Vagina (tissue), 2 donors: ENCODE data around the gene MYLK. TPM values are rescaled to one million over a fixed set of nuclear protein-coding genes. Genes with fewer than 3 reads are reported as not detected.

Experiments used
- DNase-seq, 2 donors: peaks; one replicate each; pipeline ENCODE4 v3.0.0-alpha.2; 2017; ENCODE audit errors: extremely low spot score in 2 of 2
- H3K27ac ChIP-seq: fragments of 200-600 bp; sonication (generic); one replicate; pipeline ENCODE4 v1.5.1; 2019
- H3K27me3 ChIP-seq: fragments of 200-600 bp; sonication (generic); one replicate; pipeline ENCODE4 v1.5.1; 2019
- H3K36me3 ChIP-seq, 2 donors: fragments of 200-600 bp; sonication (generic); one replicate each; pipeline ENCODE4 v1.5.1; 2017 to 2019
- H3K4me1 ChIP-seq: fragments of 200-600 bp; sonication (generic); one replicate; pipeline ENCODE4 v1.5.1; 2019
- H3K4me3 ChIP-seq, 2 donors: fragments of 200-600 bp; sonication (generic); 1 replicate in 1 of 2; 2 replicates in 1 of 2; pipeline ENCODE4 v1.5.1; 2016 to 2019
- H3K9me3 ChIP-seq: fragments of 200-600 bp; sonication (generic); one replicate; pipeline ENCODE4 v1.5.1; 2019
- POLR2A ChIP-seq, 2 donors: fragments of 450-650 bp; IDR thresholded peaks; one replicate each; pipeline ENCODE4 v1.6.1; 2017; ENCODE audit warnings: antibody characterized with exemption in 2 of 2, mild to moderate bottlenecking in 2 of 2, moderate library complexity in 2 of 2
- POLR2AphosphoS5 ChIP-seq, 2 donors: sonication (generic); formaldehyde crosslinking; IDR thresholded peaks; one replicate each; pipeline ENCODE4 v1.9.0; 2017; ENCODE audit warnings: antibody characterized with exemption in 2 of 2, mild to moderate bottlenecking in 2 of 2, low read depth in 1 of 2; ENCODE audit not compliant: insufficient read depth in 1 of 2
- intact Hi-C: fragments of 100-400 bp; cut with DNase I; formaldehyde crosslinking; loops from one replicate; pipeline ENCODE4 v1.15.1; 2023
- total RNA-seq: library from RNA; depleted of rRNA; stranded (reverse); fragments of >200 nt; gene quantifications from one replicate; pipeline ENCODE4 v1.2.3, GENCODE V29; 2016
- TF ChIP-seq, protein P1 (sequence below), 3 experiments: fragments of 450-650 bp in 2 of 3; fragments of 200-600 bp in 1 of 3; sonication (generic) in 1 of 3; IDR thresholded peaks; one replicate each; pipeline ENCODE4 v1.5.1; 2017 to 2019; ENCODE audit warnings: antibody characterized with exemption in 3 of 3, mild to moderate bottlenecking in 2 of 3, moderate library complexity in 2 of 3

Gene MYLK
- total RNA-seq, 1 donor from 2014 or later: 352 TPM

DNA sequence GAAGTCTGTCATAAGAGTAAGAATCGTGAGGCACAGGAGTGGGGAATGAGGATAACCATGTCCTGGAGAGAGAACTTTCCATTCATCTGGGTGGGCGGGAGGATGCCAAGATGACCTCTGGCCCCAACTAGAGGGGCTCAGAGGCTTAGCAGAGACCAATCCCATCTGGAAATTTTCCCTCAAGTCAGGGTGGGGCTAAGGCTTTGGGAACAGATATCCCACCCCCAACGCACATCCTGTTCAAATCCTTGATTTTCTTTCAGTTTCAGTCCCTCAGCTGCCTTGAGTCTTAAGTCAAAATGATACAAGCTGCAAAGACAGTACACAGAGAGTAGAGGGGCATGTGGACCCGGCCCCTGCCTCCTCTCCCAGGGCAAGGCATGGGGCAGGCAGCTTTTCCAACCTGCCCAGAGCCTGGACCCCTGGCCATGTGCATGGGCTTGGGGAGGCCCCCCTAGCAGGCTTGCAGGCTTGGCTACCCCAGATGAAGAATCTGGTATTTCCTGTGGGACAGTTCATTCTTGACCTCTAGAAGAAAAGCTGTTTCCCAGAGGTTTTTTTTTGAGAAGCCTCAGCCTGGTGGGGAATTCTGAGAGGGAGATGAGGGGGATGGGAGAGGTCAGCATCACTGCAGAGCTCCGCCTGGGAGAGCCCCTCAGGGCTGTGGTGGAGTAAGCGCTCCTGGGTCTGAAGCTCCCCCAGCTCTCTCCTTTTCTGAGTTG, 189.6 kb downstream of the MYLK start:
- no peak for DNase-seq
- Histone ChIP-seq H3K27ac (peak overlapping the region; percentile 68), H3K27me3 (no peaks in the 10 kb centered on the region), H3K36me3 (no peaks in the 10 kb centered on the region), H3K4me1 (peaks cover 44% of the 10 kb centered on the region), H3K4me3 (peak overlapping the region in 1 of 2 donors; percentile 22), H3K9me3 (no peaks in the 10 kb centered on the region)
- peak in 1 of 2 donors; percentile 16 for TF ChIP-seq POLR2AphosphoS5 (IDR thresholded peaks at IDR 0.05; ENCODE audit: insufficient read depth in 1 of 2, low read depth in 1 of 2)
- no peak for TF ChIP-seq POLR2A (IDR thresholded peaks at IDR 0.05)
- TF ChIP-seq, protein P1, sequence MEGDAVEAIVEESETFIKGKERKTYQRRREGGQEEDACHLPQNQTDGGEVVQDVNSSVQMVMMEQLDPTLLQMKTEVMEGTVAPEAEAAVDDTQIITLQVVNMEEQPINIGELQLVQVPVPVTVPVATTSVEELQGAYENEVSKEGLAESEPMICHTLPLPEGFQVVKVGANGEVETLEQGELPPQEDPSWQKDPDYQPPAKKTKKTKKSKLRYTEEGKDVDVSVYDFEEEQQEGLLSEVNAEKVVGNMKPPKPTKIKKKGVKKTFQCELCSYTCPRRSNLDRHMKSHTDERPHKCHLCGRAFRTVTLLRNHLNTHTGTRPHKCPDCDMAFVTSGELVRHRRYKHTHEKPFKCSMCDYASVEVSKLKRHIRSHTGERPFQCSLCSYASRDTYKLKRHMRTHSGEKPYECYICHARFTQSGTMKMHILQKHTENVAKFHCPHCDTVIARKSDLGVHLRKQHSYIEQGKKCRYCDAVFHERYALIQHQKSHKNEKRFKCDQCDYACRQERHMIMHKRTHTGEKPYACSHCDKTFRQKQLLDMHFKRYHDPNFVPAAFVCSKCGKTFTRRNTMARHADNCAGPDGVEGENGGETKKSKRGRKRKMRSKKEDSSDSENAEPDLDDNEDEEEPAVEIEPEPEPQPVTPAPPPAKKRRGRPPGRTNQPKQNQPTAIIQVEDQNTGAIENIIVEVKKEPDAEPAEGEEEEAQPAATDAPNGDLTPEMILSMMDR (IDR thresholded peaks at IDR 0.05): no peak
- intact Hi-C loops: loop anchor here (5.0 kb wide), 1 partner anchor 37 kb away; no protein-coding TSS in a partner anchor

GRCh38 chr3:123693584-123694190, 190.4 kb downstream of the MYLK start:
- peak overlapping the region; percentile 68 for H3K27ac ChIP-seq
- no peak for DNase-seq
- TF ChIP-seq POLR2AphosphoS5 (IDR thresholded peaks at IDR 0.05; ENCODE audit: insufficient read depth in 1 of 2, low read depth in 1 of 2): no peak
- TF ChIP-seq, protein P1 (IDR thresholded peaks at IDR 0.05): no peak
- TF ChIP-seq POLR2A (IDR thresholded peaks at IDR 0.05): no peak
- intact Hi-C loops: loop anchor here (5.0 kb wide), 1 partner anchor 36 kb away; no protein-coding TSS in a partner anchor
- no peaks in the 10 kb centered on the region for H3K36me3 ChIP-seq
- H3K4me1 ChIP-seq: peaks cover 53% of the 10 kb centered on the region
- no peaks in the 10 kb centered on the region for H3K27me3 ChIP-seq
- H3K4me3 ChIP-seq: peak overlapping the region in 1 of 2 donors; percentile 21
- H3K9me3 ChIP-seq: no peaks in the 10 kb centered on the region

DNA sequence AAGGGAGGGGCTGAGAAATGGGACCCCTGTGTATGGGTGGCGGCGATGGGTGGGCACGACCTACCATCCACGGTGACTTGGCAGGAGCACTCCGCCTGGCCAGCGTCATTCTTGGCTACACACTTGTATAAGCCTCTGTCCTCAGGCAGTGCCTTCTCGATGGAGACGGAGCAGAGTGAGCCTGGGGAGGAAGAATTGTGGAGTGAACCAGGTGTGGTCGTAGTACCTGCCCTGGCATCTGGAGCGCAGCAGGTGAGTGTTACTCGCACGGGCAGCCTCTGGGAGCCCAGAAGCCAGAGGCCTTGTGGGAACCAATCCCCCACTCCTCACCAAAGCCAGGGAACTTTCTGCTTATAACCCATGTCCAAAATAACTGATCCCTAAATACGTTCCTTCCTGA, 191.5 kb downstream of the MYLK start:
- no peak overlapping the region for H3K4me3 ChIP-seq
- intact Hi-C loops: loop anchor here (5.0 kb wide), 1 partner anchor 35 kb away; no protein-coding TSS in a partner anchor

GRCh38 chr3:123692041-123692440, 192.1 kb downstream of the MYLK start:
- H3K9me3 ChIP-seq: no peaks in the 10 kb centered on the region
- H3K27ac ChIP-seq: peak overlapping the region; percentile 68
- intact Hi-C loops: loop anchor here (5.0 kb wide), 1 partner anchor 35 kb away; no protein-coding TSS in a partner anchor
- TF ChIP-seq POLR2AphosphoS5 (IDR thresholded peaks at IDR 0.05; ENCODE audit: insufficient read depth in 1 of 2, low read depth in 1 of 2) (no peak), POLR2A (IDR thresholded peaks at IDR 0.05) (no peak)
- TF ChIP-seq, protein P1 (IDR thresholded peaks at IDR 0.05): no peak
- H3K4me1 ChIP-seq: peaks cover 68% of the 10 kb centered on the region
- H3K27me3 ChIP-seq: no peaks in the 10 kb centered on the region
- no peak for DNase-seq
- no peaks in the 10 kb centered on the region for H3K36me3 ChIP-seq
- H3K4me3 ChIP-seq: peak overlapping the region in 1 of 2 donors; percentile 11

More for the DNA sequence above, 191.5 kb downstream of the MYLK start:
- Histone ChIP-seq H3K27me3 (no peaks in the 10 kb centered on the region), H3K36me3 (no peaks in the 10 kb centered on the region), H3K4me1 (peaks cover 63% of the 10 kb centered on the region), H3K9me3 (no peaks in the 10 kb centered on the region), H3K27ac (peak overlapping the region; percentile 68)
- TF ChIP-seq, protein P1 (IDR thresholded peaks at IDR 0.05): no peak
- no peak for TF ChIP-seq POLR2A (IDR thresholded peaks at IDR 0.05)
- no peak for TF ChIP-seq POLR2AphosphoS5 (IDR thresholded peaks at IDR 0.05; ENCODE audit: insufficient read depth in 1 of 2, low read depth in 1 of 2)
- DNase-seq: no peak
